Epithelial cell of proximal tubule (primary cell): ENCODE data around the gene GIGYF2. TPM values are rescaled to one million over a fixed set of nuclear protein-coding genes. Genes with fewer than 3 reads are reported as not detected.

Source experiments
- DNase-seq: peaks from one replicate; pipeline ENCODE4 v3.0.0-alpha.2; 2011; ENCODE audit warnings: low read depth
- H3K4me3 ChIP-seq: 2 replicates; pipeline ENCODE4 v1.5.1; 2011; ENCODE audit warnings: low read depth, mild to moderate bottlenecking, low read length
- total RNA-seq: library from RNA; depleted of rRNA; stranded (reverse); fragments of >200 nt; gene quantifications from 2 replicates; pipeline ENCODE4 v1.2.3, GENCODE V29; 2015
- TF ChIP-seq, protein P1 (sequence below): conservative IDR thresholded peaks from 2 replicates; pipeline ENCODE4 v1.5.1; 2012; ENCODE audit warnings: low read depth, mild to moderate bottlenecking, low read length

Gene GIGYF2
- total RNA-seq, 1 donor from 2014 or later, result 24.0 TPM

DNA sequence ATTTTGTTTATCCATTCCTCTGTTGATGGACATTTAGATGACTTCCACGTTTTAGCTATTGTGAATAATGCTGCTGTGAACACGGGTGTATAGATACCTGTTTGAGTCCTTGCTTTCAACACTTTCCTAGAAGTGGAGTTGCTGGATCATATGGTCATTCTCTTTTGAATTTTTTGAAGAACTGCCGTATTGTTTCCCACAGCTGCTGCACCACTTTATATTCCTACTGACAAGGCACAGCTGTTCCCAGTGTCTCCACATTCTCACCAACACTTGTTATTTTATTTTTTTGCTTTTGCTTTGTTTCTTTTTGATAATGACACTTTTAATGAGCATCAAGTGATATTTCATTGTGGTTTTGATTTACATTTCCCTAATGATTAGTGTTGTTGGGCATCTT lies 120.6 kb downstream of the GIGYF2 start:
- H3K4me3 ChIP-seq, result no peak overlapping the region
- no peak for DNase-seq
- TF ChIP-seq, protein P1, sequence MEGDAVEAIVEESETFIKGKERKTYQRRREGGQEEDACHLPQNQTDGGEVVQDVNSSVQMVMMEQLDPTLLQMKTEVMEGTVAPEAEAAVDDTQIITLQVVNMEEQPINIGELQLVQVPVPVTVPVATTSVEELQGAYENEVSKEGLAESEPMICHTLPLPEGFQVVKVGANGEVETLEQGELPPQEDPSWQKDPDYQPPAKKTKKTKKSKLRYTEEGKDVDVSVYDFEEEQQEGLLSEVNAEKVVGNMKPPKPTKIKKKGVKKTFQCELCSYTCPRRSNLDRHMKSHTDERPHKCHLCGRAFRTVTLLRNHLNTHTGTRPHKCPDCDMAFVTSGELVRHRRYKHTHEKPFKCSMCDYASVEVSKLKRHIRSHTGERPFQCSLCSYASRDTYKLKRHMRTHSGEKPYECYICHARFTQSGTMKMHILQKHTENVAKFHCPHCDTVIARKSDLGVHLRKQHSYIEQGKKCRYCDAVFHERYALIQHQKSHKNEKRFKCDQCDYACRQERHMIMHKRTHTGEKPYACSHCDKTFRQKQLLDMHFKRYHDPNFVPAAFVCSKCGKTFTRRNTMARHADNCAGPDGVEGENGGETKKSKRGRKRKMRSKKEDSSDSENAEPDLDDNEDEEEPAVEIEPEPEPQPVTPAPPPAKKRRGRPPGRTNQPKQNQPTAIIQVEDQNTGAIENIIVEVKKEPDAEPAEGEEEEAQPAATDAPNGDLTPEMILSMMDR, result no peak

DNA sequence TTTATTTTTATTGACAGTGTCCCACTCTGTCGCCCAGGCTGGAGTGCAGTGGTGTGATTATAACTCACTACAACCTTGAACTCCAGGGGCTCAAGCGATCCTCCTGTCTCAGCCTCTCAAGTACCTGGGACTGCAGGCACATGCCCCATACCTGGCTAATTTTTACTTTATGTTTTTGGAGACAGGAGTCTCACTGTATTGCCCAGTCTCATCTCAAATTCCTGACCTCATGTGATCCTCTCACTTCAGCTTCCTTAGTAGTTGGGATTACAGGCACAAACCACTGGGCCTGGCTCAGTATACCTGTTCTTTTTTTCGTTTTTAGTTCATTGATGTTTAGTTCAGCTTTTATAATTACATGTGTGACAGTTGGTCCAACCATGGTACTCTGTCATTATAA lies 132.9 kb downstream of the GIGYF2 start:
- no peak for DNase-seq
- H3K4me3 ChIP-seq, result no peak overlapping the region
- TF ChIP-seq, protein P1, result no peak

DNA sequence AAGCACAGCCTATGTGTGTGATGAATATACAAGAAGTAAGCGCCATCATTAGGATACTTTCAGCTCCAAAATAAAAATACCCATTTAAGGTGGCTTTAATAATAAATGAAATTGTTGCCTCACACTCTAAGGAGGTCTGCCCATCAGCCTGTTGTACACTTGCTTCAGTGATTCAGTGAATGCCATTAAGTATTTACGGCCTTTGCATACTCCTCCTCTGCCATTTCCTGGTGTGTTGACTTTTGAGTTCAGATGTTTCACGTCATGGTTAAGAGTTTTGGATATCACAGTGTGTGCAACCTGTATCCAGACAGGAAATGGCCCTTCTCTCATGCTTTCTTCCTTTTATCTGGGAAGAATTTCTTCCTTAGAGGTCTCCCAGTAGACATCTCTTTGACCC lies 134.4 kb downstream of the GIGYF2 start:
- TF ChIP-seq, protein P1, result no peak
- H3K4me3 ChIP-seq, result no peak overlapping the region
- peak; percentile 62 for DNase-seq

DNA sequence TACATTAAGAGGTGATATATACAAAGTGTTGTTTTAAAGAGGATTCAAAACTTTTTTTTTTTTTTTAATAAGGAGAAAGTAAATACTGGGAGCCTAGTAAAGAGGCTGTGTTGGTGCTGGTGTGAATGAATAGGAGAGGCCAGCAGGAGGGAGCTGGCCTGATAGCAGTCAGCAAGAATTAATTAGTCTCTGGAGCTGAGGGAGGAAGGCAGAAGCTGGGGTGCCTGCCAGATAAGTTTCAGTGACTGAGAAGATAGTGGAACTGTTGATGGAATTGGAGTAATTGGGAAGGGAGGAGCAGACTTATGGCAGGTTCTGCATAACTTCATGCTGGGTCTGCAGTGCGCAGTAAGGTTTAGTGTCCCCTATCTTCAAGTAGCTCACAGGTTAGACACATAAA lies 136.7 kb downstream of the GIGYF2 start:
- H3K4me3 ChIP-seq, result no peak overlapping the region
- TF ChIP-seq, protein P1, result no peak
- no peak for DNase-seq

DNA sequence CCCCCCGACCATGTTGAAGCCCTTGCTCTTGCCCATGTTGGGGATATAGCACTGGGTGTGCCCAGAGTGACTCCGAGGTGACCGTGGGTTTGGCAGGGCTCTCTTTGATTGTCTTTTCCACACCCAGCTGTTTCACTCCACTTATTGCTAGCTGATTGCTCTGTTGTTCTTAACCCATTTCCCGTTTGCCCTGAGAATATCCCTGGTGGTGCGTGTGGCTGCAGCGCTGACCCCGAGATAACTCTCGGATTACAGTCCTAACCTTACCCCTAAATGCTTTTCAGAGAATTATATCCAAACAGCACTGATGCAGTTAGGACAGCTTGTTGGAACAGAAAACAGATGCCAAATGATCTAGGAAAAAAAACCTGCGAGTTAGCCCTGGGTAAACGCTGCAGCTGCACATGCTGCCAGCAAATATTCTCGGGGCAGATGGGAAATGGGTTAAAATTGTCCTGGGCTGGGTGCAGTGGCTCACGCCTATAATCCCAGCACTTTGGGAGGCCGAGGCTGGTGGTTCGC lies 138.6 kb downstream of the GIGYF2 start:
- H3K4me3 ChIP-seq, result no peak overlapping the region

DNA sequence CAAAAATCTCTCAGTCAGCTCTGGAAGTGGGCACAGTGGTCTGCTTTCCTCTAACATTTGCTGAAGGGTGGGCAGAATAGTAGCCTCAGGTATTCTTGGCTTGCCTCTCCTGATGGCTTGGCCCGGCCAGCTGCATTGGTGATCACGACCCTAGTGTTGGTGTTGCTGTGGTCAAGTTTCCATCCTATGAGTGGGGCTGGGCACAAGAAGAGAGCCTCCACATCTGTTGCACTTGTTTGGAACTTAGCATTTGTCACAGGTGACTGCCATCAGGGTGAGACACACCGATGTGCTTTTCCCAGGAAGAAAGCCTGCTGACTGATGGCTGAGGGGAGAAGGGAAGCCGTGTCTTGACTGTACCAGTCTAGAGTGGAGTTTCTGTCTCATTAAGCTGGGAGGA lies 139.8 kb downstream of the GIGYF2 start:
- H3K4me3 ChIP-seq, result no peak overlapping the region
- no peak for DNase-seq
- TF ChIP-seq, protein P1, result no peak

More for the DNA sequence above, 138.6 kb downstream of the GIGYF2 start:
- no peak for DNase-seq
- TF ChIP-seq, protein P1, result no peak

DNA sequence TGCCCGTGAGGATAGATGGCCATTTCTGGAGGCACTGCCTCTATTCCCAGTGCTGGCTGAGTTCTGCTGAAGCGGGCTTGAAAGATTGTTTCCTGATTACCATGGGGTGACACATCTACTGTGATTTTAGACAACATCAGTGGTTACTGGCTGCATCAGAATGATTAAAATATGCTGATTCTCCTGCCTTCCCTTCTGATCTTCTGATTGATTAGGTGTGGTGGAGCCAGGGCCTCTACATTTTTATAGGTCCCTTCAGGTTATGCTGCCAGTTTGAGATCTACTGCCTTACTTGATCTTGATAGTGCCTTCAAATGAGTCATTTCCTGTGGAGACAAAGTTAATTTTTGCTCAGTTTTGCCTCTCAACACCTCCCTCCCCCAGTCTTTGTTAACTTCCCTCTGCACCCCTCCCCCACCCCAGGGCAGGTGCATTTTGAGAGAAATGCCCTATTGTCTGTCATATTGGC lies 141.3 kb downstream of the GIGYF2 start:
- TF ChIP-seq, protein P1, result no peak
- no peak for DNase-seq
- H3K4me3 ChIP-seq, result no peak overlapping the region
